GM18508 (cell line): ENCODE data around the gene TMEM94.

Experiments
- ATAC-seq: cut with Tn5 transposase; IDR thresholded peaks from one replicate; pipeline ENCODE4 v1.9.1; 2021; ENCODE audit warnings: moderate number of reproducible peaks; ENCODE audit not compliant: insufficient read depth, unreplicated experiment

TMEM94 gene

GRCh38 chr17:75547091-75547490 lies 90.7 kb downstream of the TMEM94 start:
- no peak for ATAC-seq

- no peak for ATAC-seq
These were observed 92.4 kb downstream of the TMEM94 start for GRCh38 chr17:75548813-75549212.
